EH (cell line): ENCODE measurements around the gene PCDHA5.
"Not testable (repeated sequence)": the region's sequence is repeated elsewhere in the genome, so short reads cannot be mapped to it uniquely, and the experiment has no call there.

Source experiments
- DNase-seq: peaks from one replicate; pipeline ENCODE4 v3.0.0-alpha.2; 2015; ENCODE audit warnings: low read depth

PCDHA5 gene

GRCh38 chr5:140821375-140822280, at the start of gene PCDHA5:
TSS of gene PCDHA5 (plus strand) at chr5:140821613.
- DNase-seq: peak; percentile 4

- DNase-seq: no peak
Observed at GRCh38 chr5:140780512-140780911, 40.9 kb upstream of the PCDHA5 start.

GRCh38 chr5:140785905-140786686, 35.3 kb upstream of the PCDHA5 start, which contains the start of gene PCDHA1:
TSS of gene PCDHA1 (plus strand) at chr5:140786140.
- DNase-seq: no peak

GRCh38 chr5:140787422-140787821, 34.0 kb upstream of the PCDHA5 start:
- not testable (repeated sequence) for DNase-seq

DNA sequence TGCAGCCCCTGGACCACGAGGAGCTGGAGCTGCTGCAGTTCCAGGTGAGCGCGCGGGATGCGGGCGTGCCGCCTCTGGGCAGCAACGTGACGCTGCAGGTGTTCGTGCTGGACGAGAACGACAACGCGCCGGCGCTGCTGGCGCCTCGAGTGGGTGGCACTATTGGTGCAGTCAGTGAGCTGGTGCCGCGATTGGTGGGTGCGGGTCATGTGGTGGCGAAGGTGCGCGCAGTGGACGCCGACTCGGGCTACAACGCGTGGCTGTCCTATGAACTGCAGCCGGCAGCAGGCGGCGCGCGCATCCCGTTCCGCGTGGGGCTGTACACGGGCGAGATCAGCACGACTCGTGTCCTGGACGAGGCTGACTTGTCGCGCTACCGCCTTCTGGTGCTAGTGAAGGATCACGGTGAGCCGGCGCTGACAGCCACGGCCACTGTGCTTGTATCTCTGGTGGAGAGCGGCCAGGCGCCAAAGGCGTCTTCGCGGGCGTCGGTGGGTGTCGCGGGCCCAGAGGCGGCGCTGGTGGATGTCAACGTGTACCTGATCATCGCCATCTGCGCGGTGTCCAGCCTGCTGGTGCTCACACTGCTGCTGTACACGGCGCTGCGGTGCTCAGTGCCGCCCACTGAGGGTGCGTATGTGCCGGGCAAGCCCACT, 33.4 kb upstream of the PCDHA5 start:
- DNase-seq: not testable (repeated sequence)

- no peak for DNase-seq
Observed at GRCh38 chr5:140791089-140791488, 30.3 kb upstream of the PCDHA5 start.

DNA sequence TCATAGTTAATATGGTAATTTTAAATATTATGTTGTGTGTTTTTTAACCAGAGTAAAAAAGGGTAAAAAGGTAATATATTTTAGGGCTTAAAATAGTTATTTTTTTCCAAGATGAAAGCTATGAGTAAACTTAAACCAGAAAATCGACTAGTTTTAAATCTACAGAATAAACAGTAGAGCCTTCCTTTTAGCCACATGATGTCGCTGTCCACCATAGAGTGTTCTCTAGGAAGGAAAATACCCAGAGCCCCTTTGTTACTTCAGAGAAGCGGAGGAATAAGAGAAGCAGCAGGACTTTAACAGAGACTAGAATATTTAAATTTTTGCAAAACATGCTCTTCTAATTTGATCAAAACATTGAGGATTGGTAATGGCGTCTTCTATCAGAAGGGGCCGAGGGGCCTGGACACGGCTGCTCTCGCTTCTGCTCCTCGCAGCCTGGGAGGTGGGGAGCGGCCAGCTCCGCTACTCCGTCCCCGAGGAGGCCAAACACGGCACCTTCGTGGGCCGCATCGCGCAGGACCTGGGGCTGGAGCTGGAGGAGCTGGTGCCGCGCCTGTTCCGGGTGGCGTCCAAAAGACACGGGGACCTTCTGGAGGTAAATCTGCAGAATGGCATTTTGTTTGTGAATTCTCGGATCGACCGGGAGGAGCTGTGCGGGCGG, 26.7 kb upstream of the PCDHA5 start, which contains the start of gene PCDHA2:
Gene PCDHA2, plus strand, starts transcription at position 258 of the 664 bp plus-strand sequence.
- DNase-seq: peak; percentile 11

DNA sequence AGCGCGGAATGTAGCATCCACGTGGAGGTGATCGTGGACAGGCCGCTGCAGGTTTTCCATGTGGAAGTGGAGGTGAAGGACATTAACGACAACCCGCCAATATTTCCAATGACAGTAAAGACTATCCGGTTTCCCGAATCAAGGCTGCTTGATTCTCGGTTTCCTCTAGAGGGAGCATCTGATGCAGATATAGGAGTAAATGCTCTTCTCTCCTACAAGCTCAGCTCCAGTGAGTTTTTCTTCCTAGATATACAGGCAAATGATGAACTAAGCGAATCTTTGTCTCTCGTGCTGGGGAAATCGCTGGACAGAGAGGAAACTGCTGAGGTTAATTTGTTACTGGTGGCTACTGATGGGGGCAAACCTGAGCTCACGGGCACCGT, 26.2 kb upstream of the PCDHA5 start:
- DNase-seq: peak; percentile 4

GRCh38 chr5:140796072-140796717, 25.2 kb upstream of the PCDHA5 start:
- DNase-seq: not testable (repeated sequence)

- no peak for DNase-seq
Observed at GRCh38 chr5:140796718-140797095, 24.7 kb upstream of the PCDHA5 start.

DNA sequence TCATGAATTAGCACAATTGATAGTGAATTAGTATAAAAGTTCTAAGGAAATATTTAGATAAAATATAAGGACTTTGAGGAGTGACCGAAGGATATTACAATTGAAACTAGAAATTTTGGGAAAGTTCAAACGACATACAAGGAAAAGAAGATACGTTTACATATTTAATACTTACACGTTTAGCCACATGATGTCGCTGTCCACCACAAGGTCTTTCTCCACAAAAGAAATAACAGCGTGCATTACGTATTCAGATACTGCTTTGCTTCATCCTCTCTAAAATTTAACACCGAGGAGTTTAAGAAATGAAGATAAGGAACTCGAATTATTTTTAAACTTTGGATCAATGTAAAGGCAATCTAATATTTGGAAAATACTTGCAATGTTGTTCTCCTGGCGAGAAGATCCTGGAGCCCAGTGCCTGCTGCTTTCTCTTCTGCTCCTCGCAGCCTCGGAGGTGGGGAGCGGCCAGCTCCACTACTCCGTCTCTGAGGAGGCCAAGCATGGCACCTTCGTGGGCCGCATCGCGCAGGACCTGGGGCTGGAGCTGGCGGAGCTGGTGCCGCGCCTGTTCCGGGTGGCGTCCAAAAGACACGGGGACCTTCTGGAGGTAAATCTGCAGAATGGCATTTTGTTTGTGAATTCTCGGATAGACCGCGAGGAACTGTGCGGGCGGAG, 20.5 kb upstream of the PCDHA5 start, which contains the start of gene PCDHA3:
Gene PCDHA3, plus strand, starts transcription at position 242 of the 678 bp plus-strand sequence.
- no peak for DNase-seq

GRCh38 chr5:140801494-140801841, 19.9 kb upstream of the PCDHA5 start:
- DNase-seq: no peak

GRCh38 chr5:140802381-140802780, 19.0 kb upstream of the PCDHA5 start:
- DNase-seq: not testable (repeated sequence)

DNA sequence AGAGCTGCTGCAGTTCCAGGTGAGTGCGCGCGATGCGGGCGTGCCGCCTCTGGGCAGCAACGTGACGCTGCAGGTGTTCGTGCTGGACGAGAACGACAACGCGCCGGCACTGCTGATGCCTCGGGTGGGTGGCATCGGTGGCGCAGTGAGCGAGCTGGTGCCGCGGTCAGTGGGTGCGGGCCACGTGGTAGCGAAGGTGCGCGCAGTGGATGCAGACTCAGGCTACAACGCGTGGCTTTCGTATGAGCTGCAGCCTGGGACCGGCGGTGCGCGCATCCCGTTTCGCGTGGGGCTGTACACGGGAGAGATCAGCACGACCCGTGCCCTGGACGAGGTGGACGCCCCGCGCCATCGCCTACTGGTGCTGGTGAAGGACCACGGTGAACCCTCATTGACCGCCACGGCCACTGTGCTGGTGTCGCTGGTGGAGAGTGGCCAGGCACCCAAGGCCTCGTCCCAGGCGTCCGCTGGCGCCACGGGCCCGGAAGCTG, 18.6 kb upstream of the PCDHA5 start:
- DNase-seq: no peak

DNA sequence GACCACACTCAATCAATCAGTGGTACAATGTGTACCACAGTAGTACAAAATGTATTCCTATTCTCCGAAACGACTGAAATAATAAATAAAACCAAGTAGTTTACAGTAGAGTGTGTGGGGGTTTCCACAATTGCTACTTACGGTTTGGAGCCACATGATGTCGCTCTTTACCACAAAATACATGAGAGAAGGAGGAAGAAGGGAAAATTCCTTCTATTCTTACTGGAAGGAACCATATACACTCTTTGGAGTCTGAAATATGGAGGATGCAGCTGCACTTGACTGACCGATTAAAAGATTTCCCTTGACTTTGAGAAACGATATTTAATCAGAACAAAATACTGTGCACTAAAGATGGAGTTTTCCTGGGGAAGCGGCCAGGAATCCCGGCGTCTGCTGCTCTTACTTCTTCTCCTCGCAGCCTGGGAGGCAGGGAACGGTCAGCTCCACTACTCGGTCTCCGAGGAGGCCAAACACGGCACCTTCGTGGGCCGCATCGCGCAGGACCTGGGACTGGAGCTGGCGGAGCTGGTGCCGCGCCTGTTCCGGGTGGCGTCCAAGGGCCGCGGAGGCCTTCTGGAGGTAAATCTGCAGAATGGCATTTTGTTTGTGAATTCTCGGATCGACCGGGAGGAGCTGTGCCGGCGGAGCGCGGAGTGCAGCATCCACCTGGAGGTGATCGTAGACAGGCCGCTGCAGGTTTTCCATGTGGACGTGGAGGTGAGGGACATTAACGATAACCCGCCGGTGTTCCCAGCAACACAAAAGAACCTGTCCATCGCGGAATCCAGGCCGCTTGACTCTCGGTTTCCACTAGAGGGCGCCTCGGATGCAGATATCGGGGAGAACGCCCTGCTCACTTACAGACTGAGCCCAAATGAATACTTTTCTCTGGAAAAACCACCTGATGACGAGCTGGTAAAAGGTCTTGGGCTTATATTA, 14.3 kb upstream of the PCDHA5 start, which contains the start of gene PCDHA4:
Gene PCDHA4, plus strand, starts transcription at position 235 of the 942 bp plus-strand sequence.
- DNase-seq: no peak

DNA sequence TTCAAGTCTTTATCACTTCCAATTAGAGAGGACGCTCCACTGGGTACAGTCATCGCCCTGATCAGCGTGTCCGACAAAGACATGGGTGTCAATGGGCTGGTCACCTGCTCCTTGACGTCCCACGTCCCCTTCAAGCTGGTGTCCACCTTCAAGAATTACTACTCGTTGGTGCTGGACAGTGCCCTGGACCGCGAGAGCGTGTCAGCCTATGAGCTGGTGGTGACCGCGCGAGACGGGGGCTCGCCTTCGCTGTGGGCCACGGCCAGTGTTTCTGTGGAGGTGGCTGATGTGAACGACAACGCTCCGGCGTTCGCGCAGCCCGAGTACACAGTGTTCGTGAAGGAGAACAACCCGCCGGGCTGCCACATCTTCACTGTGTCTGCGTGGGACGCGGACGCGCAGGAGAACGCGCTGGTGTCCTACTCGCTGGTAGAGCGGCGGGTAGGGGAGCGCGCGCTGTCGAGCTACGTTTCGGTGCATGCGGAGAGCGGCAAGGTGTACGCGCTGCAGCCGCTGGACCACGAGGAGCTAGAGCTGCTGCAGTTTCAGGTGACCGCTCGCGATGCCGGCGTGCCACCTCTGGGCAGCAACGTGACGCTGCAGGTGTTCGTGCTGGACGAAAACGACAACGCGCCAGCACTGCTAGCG, 13.0 kb upstream of the PCDHA5 start:
- not testable (repeated sequence) for DNase-seq

- no peak for DNase-seq
Observed at GRCh38 chr5:140808889-140809291, 12.5 kb upstream of the PCDHA5 start.

- DNase-seq: no peak
Observed at GRCh38 chr5:140822281-140822629, 842 bp downstream of the PCDHA5 start.

GRCh38 chr5:140822969-140823368, 1.6 kb downstream of the PCDHA5 start:
- DNase-seq: not testable (repeated sequence)
